GM21423 (cell line): ENCODE measurements around the gene FSD1L.
"Not testable (repeated sequence)": the region's sequence is repeated elsewhere in the genome, so short reads cannot be mapped to it uniquely, and the experiment has no call there.

Source experiments
- ATAC-seq: cut with Tn5 transposase; IDR thresholded peaks from one replicate; pipeline ENCODE4 v1.9.1; 2021; ENCODE audit warnings: mild to moderate bottlenecking, moderate library complexity; ENCODE audit not compliant: unreplicated experiment

The FSD1L gene

GRCh38 chr9:105483618-105484017 lies 35.8 kb downstream of the FSD1L start:
- peak; percentile 89 for ATAC-seq

GRCh38 chr9:105484226-105484625 lies 36.4 kb downstream of the FSD1L start:
- ATAC-seq: no peak

GRCh38 chr9:105485131-105485530 lies 37.3 kb downstream of the FSD1L start:
- ATAC-seq: no peak

GRCh38 chr9:105496826-105497225 lies 49.0 kb downstream of the FSD1L start:
- no peak for ATAC-seq

GRCh38 chr9:105497704-105498103 lies 49.9 kb downstream of the FSD1L start:
- ATAC-seq: no peak

GRCh38 chr9:105500108-105500766 lies 52.4 kb downstream of the FSD1L start:
- ATAC-seq: peak; percentile 83

- no peak for ATAC-seq
These were observed 53.6 kb downstream of the FSD1L start for GRCh38 chr9:105501414-105501813.

GRCh38 chr9:105502276-105502675 lies 54.4 kb downstream of the FSD1L start:
- ATAC-seq: no peak

- ATAC-seq: peak; percentile 32
These were observed 56.0 kb downstream of the FSD1L start for GRCh38 chr9:105503881-105504280.

GRCh38 chr9:105507096-105507790 lies 59.4 kb downstream of the FSD1L start:
- no peak for ATAC-seq

- ATAC-seq: no peak
These were observed 60.7 kb downstream of the FSD1L start for GRCh38 chr9:105508530-105508929.

- peak; percentile 82 for ATAC-seq
These were observed 62.2 kb downstream of the FSD1L start for GRCh38 chr9:105510024-105510423.

GRCh38 chr9:105511446-105511845 lies 63.6 kb downstream of the FSD1L start:
- ATAC-seq: no peak

- no peak for ATAC-seq
These were observed 68.1 kb downstream of the FSD1L start for GRCh38 chr9:105515811-105516413.

GRCh38 chr9:105519710-105520369 lies 72.0 kb downstream of the FSD1L start:
- ATAC-seq: peak; percentile 71

GRCh38 chr9:105520992-105521391 lies 73.2 kb downstream of the FSD1L start:
- not testable (repeated sequence) for ATAC-seq

GRCh38 chr9:105522618-105523385 lies 75.0 kb downstream of the FSD1L start:
- not testable (repeated sequence) for ATAC-seq

- no peak for ATAC-seq
These were observed 83.7 kb downstream of the FSD1L start for GRCh38 chr9:105531530-105531929.

- peak; percentile 40 for ATAC-seq
These were observed 88.3 kb downstream of the FSD1L start for GRCh38 chr9:105535920-105536668.

GRCh38 chr9:105539452-105539851 lies 91.6 kb downstream of the FSD1L start:
- ATAC-seq: no peak
